EL (cell line): ENCODE measurements around the gene GOLGA8S.
"Not testable (repeated sequence)": the region's sequence is repeated elsewhere in the genome, so short reads cannot be mapped to it uniquely, and the experiment has no call there.

Experiments used
- DNase-seq: peaks from one replicate; pipeline ENCODE4 v3.0.0-alpha.2; 2016

Gene GOLGA8S, protein sequence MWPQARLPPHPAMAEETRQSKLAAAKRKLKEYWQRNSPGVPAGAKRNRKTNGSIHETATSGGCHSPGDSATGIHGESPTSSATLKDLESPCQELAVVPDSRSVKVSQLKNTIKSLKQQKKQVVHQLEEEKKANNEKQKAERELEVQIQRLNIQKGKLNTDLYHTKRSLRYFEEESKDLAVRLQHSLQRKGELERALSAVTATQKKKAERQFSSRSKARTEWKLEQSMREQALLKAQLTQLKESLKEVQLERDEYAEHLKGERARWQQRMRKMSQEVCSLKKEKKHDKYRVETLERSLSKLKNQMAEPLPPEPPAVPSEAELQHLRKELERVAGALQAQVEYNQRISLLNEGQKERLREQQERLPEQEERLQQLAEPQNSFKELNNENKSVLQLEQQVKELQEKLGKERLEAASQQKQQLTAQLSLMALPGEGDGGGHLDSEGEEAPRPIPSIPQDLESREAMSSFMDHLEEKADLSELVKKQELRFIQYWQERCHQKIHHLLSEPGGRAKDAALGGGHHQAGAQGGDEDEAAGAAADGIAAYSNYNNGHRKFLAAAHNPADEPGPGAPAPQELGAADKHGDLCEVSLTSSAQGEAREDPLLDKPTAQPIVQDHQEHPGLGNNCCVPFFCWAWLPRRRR

GRCh38 chr15:23354448-23354847 is at the start of gene GOLGA8S:
Gene GOLGA8S, plus strand, starts transcription at chr15:23354748. Its CDS starts 62 bp downstream, at chr15:23354810.
- DNase-seq: not testable (repeated sequence)

GRCh38 chr15:23304805-23305204 is 49.7 kb upstream of the GOLGA8S start:
- DNase-seq: not testable (repeated sequence)

- not testable (repeated sequence) for DNase-seq
Observed at GRCh38 chr15:23305921-23306320, 48.6 kb upstream of the GOLGA8S start.

DNA sequence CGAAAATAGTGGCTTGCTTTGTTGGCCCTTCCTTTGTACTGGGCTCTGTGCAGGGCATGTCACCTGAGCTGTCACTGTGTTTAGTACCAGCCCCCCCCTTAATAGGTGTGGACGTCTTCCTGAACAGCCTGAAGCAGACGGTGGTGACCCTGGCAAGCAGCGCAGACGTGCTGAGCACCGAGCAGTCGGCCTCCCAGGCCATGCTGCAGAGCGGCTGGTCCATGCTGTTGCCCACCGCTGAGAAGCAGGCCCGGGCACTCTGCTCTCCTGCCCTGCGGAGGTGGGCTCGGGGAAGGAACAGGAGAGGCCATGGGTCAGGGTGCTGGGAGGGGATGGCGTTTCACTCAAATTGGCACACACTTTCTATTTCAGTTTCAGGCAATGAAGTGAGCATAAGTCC is 43.3 kb upstream of the GOLGA8S start:
- DNase-seq: not testable (repeated sequence)

DNA sequence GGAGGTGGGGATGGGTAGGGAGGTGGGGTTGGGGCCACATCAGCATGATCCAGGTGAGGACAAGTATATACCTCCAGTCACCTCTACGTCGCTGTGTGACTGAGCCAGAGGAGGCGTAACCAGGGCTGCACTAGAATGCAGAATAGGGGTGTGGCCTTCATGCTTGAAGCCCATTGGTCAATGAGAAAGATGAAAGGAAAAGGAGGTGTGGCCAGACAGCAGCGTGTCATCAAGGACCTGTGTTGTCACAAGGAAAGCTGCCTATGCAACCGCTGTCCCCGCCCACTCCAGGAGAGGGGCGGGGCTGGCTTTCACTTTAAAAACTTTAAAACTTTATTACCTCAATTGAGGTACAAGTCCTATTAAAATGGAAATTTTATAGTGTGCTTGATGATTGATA is 20.5 kb upstream of the GOLGA8S start, which contains the start of gene GOLGA6L26:
TSS of gene GOLGA6L26 (minus strand) at position 101 of the 400 bp plus-strand sequence. CDS start at position 40, 61 bp downstream.
- DNase-seq: not testable (repeated sequence)

- not testable (repeated sequence) for DNase-seq
Observed at GRCh38 chr15:23362622-23363021, 8.1 kb downstream of the GOLGA8S start.

- DNase-seq: not testable (repeated sequence)
Observed at GRCh38 chr15:23364261-23364660, 9.7 kb downstream of the GOLGA8S start.

- no peak for DNase-seq
Observed at GRCh38 chr15:23370578-23370977, 16.0 kb downstream of the GOLGA8S start.

DNA sequence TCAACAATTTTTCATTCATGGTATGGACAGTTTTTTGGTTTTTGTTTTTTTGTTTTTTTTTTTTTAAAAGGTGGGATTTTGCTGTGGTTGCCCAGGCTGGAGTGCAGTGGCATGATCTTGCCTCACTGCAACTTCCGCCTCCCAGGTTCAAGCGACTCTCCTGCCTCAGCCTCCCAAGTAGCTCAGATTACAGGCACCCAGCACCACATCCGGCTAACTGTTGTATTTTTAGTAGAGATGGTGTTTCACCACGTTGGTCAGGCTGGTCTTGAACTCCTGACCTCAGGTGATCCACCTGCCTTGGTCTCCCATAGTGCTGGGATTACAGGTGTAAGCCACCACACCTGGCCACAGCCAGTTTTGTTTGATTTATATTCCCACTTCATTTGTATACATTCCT is 16.6 kb downstream of the GOLGA8S start:
- not testable (repeated sequence) for DNase-seq

DNA sequence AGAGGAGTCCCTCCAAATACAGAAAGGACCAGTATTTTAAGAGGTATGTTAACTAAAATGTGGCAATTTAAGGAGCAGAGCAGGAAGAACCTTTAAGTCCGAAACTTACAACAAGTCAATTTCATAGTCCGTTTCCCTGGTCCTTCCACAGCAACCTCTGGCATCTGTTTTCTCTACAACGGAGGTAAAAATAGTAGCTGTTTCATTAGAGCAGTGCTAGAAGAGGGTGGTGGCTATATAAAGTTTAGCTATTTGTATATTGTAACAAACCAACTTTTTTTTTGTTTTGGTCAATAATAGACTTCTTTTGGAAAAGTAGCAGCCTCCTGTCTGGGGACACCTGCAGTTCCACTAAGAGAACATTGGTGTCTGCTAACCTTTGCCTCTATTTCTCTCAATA is 17.3 kb downstream of the GOLGA8S start:
- not testable (repeated sequence) for DNase-seq

- DNase-seq: no peak
Observed at GRCh38 chr15:23372284-23372683, 17.7 kb downstream of the GOLGA8S start.

GRCh38 chr15:23372891-23373600 is 18.5 kb downstream of the GOLGA8S start:
- DNase-seq: not testable (repeated sequence)

- DNase-seq: not testable (repeated sequence)
Observed at GRCh38 chr15:23374226-23374625, 19.7 kb downstream of the GOLGA8S start.

GRCh38 chr15:23378946-23379345 is 24.4 kb downstream of the GOLGA8S start:
- not testable (repeated sequence) for DNase-seq

GRCh38 chr15:23380700-23381099 is 26.2 kb downstream of the GOLGA8S start:
- DNase-seq: not testable (repeated sequence)

GRCh38 chr15:23381192-23381591 is 26.6 kb downstream of the GOLGA8S start:
- not testable (repeated sequence) for DNase-seq

DNA sequence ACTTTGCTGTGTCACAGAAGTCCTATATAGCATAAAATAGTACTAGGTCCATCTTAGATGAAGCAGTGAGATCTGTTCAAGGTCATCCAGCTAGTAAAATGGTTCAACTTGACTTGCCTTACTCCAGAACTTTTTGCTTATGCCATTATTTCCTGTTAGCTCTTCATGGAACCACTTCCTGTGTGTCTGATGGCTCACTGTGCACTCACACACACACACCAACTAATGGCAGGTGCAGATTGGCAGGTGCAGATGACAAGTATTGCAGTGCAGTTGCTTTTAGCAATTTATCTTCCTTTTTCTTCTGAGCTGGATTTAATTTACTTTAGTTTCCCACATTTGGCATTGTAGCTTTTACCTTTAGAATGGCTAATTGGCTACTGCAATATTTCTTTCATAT is 29.8 kb downstream of the GOLGA8S start:
- DNase-seq: no peak

DNA sequence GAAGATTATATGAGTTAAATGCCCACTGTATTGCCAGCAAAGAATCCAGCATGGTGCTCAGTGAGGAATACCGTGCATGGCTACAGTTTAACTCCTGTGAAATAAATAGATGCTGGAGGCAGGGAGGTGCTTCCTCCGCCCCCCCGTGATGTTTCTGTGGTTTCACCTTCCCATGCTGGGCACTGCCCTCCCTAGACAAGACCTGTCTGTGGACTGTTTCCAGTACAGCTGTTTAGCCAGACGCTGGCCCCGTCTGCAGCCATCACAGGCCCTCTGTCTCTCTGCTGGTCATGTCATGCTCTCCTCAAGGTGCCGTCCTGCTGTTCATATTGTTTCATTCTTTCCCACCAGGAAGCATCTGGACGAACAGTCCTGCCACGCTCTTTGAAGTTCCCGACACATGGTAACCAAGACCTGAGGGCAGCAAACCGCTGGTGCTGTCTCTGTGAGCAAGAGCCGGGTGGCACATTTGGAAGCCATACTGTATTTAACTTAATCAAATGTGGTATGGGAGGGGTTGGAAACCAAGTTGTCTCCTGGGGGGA is 31.4 kb downstream of the GOLGA8S start:
- no peak for DNase-seq

DNA sequence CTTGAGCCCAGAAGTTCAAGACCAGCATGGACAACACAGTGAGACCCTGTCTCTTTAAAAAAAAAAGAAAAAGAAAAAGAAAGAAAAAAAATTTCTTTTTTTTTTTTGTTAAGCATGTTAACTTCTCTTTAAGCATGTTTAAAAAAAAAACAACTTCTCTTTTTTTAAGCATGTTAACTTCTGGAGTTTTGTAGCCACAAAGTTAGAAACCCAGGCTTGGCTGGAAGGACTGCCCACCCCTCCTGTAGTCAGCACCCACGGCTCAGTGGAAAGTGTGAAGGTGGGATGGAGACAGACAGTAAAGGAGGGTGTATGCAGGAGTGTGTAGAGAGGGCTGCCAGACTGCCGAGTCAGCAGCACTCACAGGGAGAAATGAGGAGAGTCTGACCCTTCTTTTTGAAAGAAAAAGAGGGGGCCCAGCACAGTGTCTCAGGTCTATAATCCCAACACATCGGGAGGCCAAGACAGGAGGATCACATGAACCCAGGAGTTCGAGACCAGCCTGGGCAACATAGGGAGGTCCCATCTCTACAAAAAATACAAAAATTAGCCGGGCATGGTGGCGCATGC is 33.2 kb downstream of the GOLGA8S start:
- DNase-seq: no peak

- no peak for DNase-seq
Observed at GRCh38 chr15:23395030-23395692, 40.6 kb downstream of the GOLGA8S start.

- no peak for DNase-seq
Observed at GRCh38 chr15:23395832-23396231, 41.3 kb downstream of the GOLGA8S start.

DNA sequence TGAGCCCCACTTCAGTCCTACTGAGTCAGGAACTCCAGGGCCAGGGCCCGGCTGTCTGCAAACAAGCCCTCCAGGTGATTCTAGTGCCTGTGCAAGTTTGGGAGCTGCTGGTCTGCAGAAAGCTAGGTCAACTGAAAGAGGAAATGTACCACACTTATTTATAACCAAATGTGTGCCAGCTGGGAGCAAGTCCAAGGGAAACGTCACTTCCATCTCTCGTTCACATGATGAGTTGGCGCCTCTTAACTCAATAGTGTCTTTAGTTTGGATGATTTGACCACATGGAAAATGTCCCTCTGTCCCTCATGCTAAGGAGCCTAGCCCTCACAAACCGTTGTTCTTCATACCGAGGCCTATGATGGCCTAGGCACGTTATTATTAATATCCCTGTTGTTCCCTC is 43.2 kb downstream of the GOLGA8S start:
- DNase-seq: no peak
